BE2C (cell line): ENCODE data around the gene SYNDIG1.

Experiments
- DNase-seq: peaks from one replicate; pipeline ENCODE4 v3.0.0-alpha.2; 2020
- H3K27me3 ChIP-seq: fragments of 250-450 bp; sonication (Bioruptor Pico); 2 replicates; pipeline ENCODE4 v1.5.1; 2020; ENCODE audit warnings: mild to moderate bottlenecking
- H3K36me3 ChIP-seq: fragments of 250-450 bp; sonication (Bioruptor Pico); 2 replicates; pipeline ENCODE4 v1.5.1; 2020; ENCODE audit warnings: mild to moderate bottlenecking
- H3K4me1 ChIP-seq: fragments of 250-450 bp; sonication (Bioruptor Pico); 2 replicates; pipeline ENCODE4 v1.5.1; 2020
- H3K4me3 ChIP-seq: 2 replicates; pipeline ENCODE4 v1.5.1; 2011; ENCODE audit warnings: low read depth, low read length
- H3K9me3 ChIP-seq: fragments of 250-450 bp; sonication (Bioruptor Pico); 2 replicates; pipeline ENCODE4 v1.5.1; 2020
- CTCF ChIP-seq: IDR thresholded peaks from 2 replicates; pipeline ENCODE4 v1.5.1; 2012; ENCODE audit warnings: mild to moderate bottlenecking, low read depth, low read length

SYNDIG1 gene

DNA sequence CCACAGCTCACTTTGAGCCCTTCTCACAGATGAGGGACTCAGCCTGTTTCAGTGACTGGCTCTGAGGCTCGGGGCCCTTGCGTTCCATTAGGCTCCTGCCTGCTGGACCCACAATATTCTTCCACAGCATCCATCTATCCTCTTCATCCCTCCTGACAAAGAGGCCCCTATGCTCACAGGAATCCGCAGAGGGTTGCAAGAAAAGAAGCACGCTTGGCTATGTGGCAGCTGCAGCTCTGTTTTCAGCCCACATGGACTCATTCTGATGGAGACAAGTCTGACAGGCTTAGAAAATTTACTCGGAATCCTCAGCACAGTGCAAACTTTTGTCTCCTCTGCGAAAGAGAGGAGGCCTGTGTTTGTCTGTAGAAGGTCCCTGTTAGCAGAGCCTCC is 207.5 kb downstream of the SYNDIG1 start:
- TF ChIP-seq CTCF, result no peak
- H3K9me3 ChIP-seq, result no peaks in the 10 kb centered on the region

DNA sequence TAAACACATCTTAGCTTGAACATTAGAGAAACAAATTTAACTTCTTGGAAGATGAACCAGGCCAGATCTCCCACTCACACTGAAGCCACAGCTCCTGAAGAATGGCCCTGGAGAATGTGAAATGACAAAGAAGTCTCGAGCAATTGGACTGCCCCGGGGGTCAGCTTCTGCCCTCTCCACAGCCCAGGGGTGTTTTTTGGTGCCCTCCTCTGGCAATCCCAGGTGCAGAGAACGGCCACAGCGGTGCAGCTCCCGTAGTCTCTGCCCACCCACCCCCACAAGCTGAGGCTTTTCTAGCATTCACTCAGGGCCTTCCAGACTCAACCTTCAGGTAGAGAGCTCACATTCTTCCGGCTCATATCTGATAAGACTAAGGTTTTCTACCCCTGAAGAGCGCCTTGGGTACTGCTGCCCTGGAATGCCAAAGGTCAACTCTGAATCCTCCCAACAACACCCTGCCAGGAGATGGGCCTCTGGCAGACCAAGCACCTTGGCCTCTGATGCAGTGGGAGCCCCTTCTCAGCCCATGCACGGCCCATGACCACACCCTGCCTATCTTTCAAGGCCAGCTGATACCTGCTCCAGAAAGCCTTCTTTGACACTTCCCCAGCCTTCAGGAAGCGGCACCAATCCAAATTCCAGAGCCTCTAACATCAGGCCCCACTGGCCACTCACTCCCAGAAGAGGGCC is 208.3 kb downstream of the SYNDIG1 start:
- Histone ChIP-seq H3K4me3 (no peak overlapping the region), H3K27me3 (no peaks in the 10 kb centered on the region), H3K9me3 (no peaks in the 10 kb centered on the region), H3K4me1 (no peaks in the 10 kb centered on the region), H3K36me3 (no peaks in the 10 kb centered on the region)
- TF ChIP-seq CTCF, result no peak
- DNase-seq, result no peak

More for the DNA sequence above, 207.5 kb downstream of the SYNDIG1 start:
- Histone ChIP-seq H3K27me3 (no peaks in the 10 kb centered on the region), H3K36me3 (no peaks in the 10 kb centered on the region), H3K4me3 (no peak overlapping the region), H3K4me1 (no peaks in the 10 kb centered on the region)
- DNase-seq, result peak; percentile 0

DNA sequence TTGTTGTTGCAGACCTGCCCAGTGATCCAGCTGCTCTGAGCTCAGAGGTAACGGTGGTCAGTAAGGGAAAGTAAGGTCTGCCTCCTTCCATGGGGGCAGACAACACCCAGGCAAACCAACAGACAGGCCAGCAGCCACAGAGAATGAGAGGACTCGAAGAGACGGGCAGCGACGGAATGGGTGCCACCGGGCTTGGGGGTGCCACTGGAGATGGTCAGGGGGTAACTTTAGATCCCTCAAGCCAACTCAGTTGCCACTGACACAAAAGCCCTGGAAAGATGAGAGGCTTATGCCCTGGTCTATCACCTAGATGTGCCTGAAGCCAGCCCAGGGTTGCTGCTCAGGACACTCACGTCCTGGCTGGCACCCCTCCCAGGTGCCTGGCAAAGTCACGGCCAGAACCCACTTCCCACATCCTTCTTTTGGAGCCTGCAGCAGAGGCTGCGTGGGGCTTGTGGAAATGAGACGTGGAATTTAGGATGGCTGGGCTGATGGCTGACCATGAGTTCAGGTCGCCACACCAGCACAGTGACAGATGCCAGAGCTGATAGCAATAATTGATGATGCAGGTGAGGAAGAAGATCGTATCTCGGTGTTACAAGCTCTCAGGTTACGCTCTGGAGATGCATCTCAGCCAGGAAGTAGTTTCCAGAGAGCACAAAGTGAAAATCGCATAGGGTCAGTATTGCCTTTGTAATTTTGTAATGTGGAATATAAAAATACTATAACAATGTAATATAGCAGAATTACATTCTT is 209.1 kb downstream of the SYNDIG1 start:
- DNase-seq, result peak; percentile 3
- TF ChIP-seq CTCF, result no peak
- no peaks in the 10 kb centered on the region for H3K27me3 ChIP-seq
- H3K36me3 ChIP-seq, result no peaks in the 10 kb centered on the region
- no peaks in the 10 kb centered on the region for H3K9me3 ChIP-seq
- H3K4me1 ChIP-seq, result no peaks in the 10 kb centered on the region
- H3K4me3 ChIP-seq, result no peak overlapping the region

DNA sequence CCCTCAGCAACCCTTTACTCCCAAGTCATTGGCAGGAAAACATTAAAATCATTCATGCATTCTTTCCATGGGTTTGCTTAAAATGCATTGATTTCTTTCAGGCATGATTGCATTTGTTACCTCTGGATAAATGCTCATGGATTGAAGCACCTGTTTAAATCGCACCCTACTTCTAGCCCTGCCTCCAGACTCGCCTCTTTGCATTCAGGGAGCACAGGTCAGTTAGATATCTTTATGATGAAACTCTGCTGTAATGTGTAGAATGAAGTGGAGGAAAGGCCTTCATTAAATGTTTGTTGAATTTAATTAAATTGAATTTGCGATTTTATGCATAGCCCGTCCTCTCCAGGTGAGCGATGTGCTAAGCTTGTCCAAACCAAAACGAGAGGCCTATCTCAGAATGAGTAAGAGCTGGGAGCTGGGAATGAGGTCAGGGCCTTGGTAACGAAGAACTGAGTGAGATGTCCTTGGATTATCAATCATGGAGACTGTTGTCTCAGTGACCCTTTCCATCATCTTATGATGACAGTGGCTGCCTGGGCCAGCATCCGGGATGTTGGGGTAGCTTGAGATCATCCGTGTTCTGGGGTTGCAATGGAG is 210.1 kb downstream of the SYNDIG1 start:
- no peak for TF ChIP-seq CTCF
- Histone ChIP-seq H3K36me3 (no peaks in the 10 kb centered on the region), H3K27me3 (no peaks in the 10 kb centered on the region), H3K9me3 (no peaks in the 10 kb centered on the region), H3K4me1 (no peaks in the 10 kb centered on the region), H3K4me3 (no peak overlapping the region)
- DNase-seq, result no peak

DNA sequence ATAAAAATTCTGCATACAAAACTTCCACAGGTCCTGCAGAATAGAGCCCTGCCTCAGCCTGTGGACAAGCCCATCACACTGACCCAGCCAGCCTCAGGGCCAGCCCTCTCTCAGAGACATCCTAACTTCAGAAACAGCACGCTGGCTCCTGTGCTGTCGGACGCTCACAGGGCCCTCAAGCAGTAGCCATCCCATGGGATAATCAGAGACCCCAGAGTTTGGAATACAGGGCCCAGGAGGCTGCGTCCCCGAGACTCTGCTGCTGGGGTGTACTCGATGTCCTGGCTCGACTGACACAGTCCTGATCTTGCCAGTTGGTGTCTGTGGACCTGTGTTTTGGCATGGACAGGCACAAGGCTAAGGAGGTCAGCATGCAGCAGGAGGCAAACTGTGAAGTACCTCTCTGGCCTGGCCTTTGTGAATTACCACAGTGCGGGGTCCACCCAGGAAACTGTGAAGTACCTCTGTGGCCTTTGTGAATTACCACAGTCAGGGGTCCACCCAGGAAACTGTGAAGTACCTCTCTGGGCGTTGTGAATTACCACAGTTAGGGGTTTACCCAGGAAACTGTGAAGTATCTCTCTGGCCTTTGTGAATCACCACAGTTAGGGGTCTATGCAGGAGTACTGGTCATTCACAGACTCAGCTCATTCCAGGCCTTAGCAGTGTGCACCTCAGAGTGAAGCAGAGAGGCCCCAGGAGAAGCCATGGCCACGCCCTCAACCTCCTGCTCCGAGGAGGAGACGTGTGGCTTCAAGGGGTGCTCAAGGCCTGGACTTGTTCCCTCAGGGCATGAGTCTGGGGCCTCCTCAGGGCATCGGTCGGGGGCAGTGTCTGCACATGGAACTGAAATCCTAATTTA is 212.4 kb downstream of the SYNDIG1 start:
- Histone ChIP-seq H3K27me3 (no peaks in the 10 kb centered on the region), H3K4me3 (no peak overlapping the region), H3K36me3 (no peaks in the 10 kb centered on the region), H3K9me3 (no peaks in the 10 kb centered on the region), H3K4me1 (no peaks in the 10 kb centered on the region)
- peak; percentile 3 for DNase-seq
- TF ChIP-seq CTCF, result no peak
